GM06990 (cell line): Measurements from ENCODE around the gene ACTR8.

Experiments
- DNase-seq: peaks from one replicate; pipeline ENCODE4 v3.0.0-alpha.2; 2011; ENCODE audit not compliant: insufficient read length; ENCODE audit errors: extremely low read depth
- H3K27me3 ChIP-seq: replicated peaks from 2 replicates; pipeline ENCODE4 v1.6.0; 2011; ENCODE audit warnings: low read length; ENCODE audit not compliant: control insufficient read depth, insufficient read depth
- H3K36me3 ChIP-seq: 2 replicates; pipeline ENCODE4 v1.5.1; 2011; ENCODE audit warnings: low read length; ENCODE audit not compliant: control insufficient read depth, insufficient read depth
- H3K4me3 ChIP-seq: replicated peaks from 2 replicates; pipeline ENCODE4 v1.5.1; 2011; ENCODE audit warnings: low read depth, mild to moderate bottlenecking, control low read depth, low read length
- CTCF ChIP-seq: IDR thresholded peaks from 2 replicates; pipeline ENCODE4 v1.5.1; 2011; ENCODE audit warnings: low read length, control low read depth, mild to moderate bottlenecking, inconsistent platforms; ENCODE audit not compliant: insufficient read depth, poor library complexity, severe bottlenecking

The ACTR8 gene

GRCh38 chr3:53842436-53843194 is 39.3 kb downstream of the ACTR8 start:
- TF ChIP-seq CTCF = peak; percentile 9
- Histone ChIP-seq H3K4me3 (no peak overlapping the region), H3K36me3 (no peaks in the 10 kb centered on the region), H3K27me3 (no peaks in the 10 kb centered on the region)
- DNase-seq = peak; percentile 26

GRCh38 chr3:53841296-53841695 is 40.7 kb downstream of the ACTR8 start:
- Histone ChIP-seq H3K27me3 (no peaks in the 10 kb centered on the region), H3K4me3 (no peak overlapping the region), H3K36me3 (no peaks in the 10 kb centered on the region)
- no peak for DNase-seq
- TF ChIP-seq CTCF = no peak

GRCh38 chr3:53837331-53837730 is 44.6 kb downstream of the ACTR8 start:
- Histone ChIP-seq H3K4me3 (no peak overlapping the region), H3K27me3 (no peaks in the 10 kb centered on the region), H3K36me3 (no peaks in the 10 kb centered on the region)
- DNase-seq = no peak
- TF ChIP-seq CTCF = no peak

GRCh38 chr3:53836084-53836872 is 45.7 kb downstream of the ACTR8 start:
- H3K4me3 ChIP-seq = no peak overlapping the region
- DNase-seq = no peak
- no peaks in the 10 kb centered on the region for H3K27me3 ChIP-seq
- TF ChIP-seq CTCF = no peak
- no peaks in the 10 kb centered on the region for H3K36me3 ChIP-seq

GRCh38 chr3:53835257-53835656 is 46.7 kb downstream of the ACTR8 start:
- no peak for TF ChIP-seq CTCF
- H3K4me3 ChIP-seq = no peak overlapping the region

More at GRCh38 chr3:53835257-53835656, 46.7 kb downstream of the ACTR8 start:
- no peak for DNase-seq
- Histone ChIP-seq H3K27me3 (no peaks in the 10 kb centered on the region), H3K36me3 (no peaks in the 10 kb centered on the region)
